BLaER1 (cell line): ENCODE data around the gene ANAPC15.
"Not testable (repeated sequence)": the region's sequence is repeated elsewhere in the genome, so short reads cannot be mapped to it uniquely, and the experiment has no call there.

Experiments
- H3K27ac ChIP-seq: shearing (Covaris generic); formaldehyde crosslinking; 2 replicates; pipeline ENCODE4 v1.8.1; 2022
- H3K27me3 ChIP-seq: shearing (Covaris generic); formaldehyde crosslinking; 2 replicates; pipeline ENCODE4 v1.8.1; 2022
- H3K36me3 ChIP-seq: shearing (Covaris generic); formaldehyde crosslinking; 2 replicates; pipeline ENCODE4 v1.8.1; 2022
- H3K4me1 ChIP-seq: shearing (Covaris generic); formaldehyde crosslinking; 2 replicates; pipeline ENCODE4 v1.8.1; 2022
- H3K4me2 ChIP-seq: shearing (Covaris generic); formaldehyde crosslinking; 2 replicates; pipeline ENCODE4 v1.8.1; 2022
- H3K4me3 ChIP-seq: shearing (Covaris generic); formaldehyde crosslinking; 2 replicates; pipeline ENCODE4 v1.8.1; 2022
- H3K9ac ChIP-seq: shearing (Covaris generic); formaldehyde crosslinking; 2 replicates; pipeline ENCODE4 v1.8.1; 2022
- H3K9me3 ChIP-seq: shearing (Covaris generic); formaldehyde crosslinking; 2 replicates; pipeline ENCODE4 v1.8.1; 2022
- H4K20me1 ChIP-seq: shearing (Covaris generic); formaldehyde crosslinking; 2 replicates; pipeline ENCODE4 v1.8.1; 2022
- Cebpa-rat ChIP-seq: shearing (Covaris generic); IDR thresholded peaks from 2 replicates; pipeline ENCODE4 v1.8.1; 2022

The ANAPC15 gene

DNA sequence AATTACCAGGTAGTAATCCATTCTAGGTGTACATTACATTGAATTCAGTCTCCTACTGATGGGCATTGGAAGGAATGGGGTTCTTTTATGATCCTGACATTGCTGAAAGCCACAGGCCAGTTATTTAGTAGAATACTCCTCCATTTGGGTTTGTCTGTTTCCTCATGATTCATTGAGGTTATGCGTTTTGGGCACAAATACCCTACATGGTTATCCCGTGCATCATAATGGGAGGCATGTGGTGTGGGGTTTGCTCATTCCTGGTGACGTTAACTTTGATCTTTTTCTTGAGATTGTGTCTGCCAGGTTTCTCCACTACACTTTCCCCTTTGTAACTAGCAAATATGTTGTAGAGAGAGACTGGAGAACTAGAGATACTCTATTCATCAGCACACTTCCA lies 28.6 kb upstream of the ANAPC15 start:
- Histone ChIP-seq H3K36me3 (no peaks in the 10 kb centered on the region), H3K4me3 (no peak overlapping the region), H3K4me1 (no peaks in the 10 kb centered on the region), H3K9me3 (no peaks in the 10 kb centered on the region), H3K27ac (no peak overlapping the region), H3K4me2 (no peak overlapping the region), H4K20me1 (no peaks in the 10 kb centered on the region), H3K9ac (no peak overlapping the region), H3K27me3 (no peaks in the 10 kb centered on the region)
- TF ChIP-seq Cebpa-rat: no peak

DNA sequence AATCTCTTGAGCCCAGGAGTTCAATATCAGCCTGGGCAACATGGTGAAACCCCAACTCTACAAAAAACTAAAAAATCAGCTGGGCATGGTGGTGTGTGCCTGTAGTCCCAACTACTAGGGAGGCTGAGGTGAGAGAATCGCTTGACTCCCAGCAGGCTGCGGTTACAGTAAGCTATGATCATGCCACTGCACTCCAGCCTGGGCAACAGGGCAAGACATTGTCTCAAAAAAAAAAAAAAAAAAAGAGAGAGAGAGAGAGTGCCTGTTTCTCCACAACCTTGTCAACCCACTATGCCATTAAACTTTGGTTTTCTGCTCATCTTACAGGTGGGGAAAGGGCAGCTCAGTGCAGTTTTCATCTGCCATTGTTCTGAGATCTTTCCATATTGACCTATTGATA lies 28.2 kb upstream of the ANAPC15 start:
- no peaks in the 10 kb centered on the region for H3K36me3 ChIP-seq
- no peaks in the 10 kb centered on the region for H3K27me3 ChIP-seq
- H3K9me3 ChIP-seq: no peaks in the 10 kb centered on the region
- TF ChIP-seq Cebpa-rat: no peak
- H3K4me1 ChIP-seq: no peaks in the 10 kb centered on the region
- H3K27ac ChIP-seq: no peak overlapping the region
- no peak overlapping the region for H3K9ac ChIP-seq
- no peak overlapping the region for H3K4me3 ChIP-seq
- no peak overlapping the region for H3K4me2 ChIP-seq
- no peaks in the 10 kb centered on the region for H4K20me1 ChIP-seq

DNA sequence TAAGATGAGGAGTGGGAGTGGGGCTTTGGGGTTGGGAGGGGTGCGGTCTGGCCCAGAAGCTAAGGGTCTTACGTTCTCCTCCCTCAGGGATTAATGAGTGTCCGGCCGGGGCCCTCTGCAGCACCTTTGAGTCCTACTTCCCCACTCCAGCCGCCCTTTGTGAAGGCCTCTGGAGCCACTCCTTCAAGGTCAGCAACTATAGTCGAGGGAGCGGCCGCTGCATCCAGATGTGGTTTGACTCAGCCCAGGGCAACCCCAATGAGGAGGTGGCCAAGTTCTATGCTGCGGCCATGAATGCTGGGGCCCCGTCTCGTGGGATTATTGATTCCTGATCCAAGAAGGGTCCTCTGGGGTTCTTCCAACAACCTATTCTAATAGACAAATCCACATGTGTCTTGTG lies 27.0 kb upstream of the ANAPC15 start:
- Histone ChIP-seq H4K20me1 (no peaks in the 10 kb centered on the region), H3K27ac (no peak overlapping the region), H3K4me2 (no peak overlapping the region), H3K27me3 (no peaks in the 10 kb centered on the region), H3K36me3 (no peaks in the 10 kb centered on the region), H3K4me3 (no peak overlapping the region), H3K9me3 (no peaks in the 10 kb centered on the region), H3K4me1 (no peaks in the 10 kb centered on the region), H3K9ac (no peak overlapping the region)
- TF ChIP-seq Cebpa-rat: no peak

DNA sequence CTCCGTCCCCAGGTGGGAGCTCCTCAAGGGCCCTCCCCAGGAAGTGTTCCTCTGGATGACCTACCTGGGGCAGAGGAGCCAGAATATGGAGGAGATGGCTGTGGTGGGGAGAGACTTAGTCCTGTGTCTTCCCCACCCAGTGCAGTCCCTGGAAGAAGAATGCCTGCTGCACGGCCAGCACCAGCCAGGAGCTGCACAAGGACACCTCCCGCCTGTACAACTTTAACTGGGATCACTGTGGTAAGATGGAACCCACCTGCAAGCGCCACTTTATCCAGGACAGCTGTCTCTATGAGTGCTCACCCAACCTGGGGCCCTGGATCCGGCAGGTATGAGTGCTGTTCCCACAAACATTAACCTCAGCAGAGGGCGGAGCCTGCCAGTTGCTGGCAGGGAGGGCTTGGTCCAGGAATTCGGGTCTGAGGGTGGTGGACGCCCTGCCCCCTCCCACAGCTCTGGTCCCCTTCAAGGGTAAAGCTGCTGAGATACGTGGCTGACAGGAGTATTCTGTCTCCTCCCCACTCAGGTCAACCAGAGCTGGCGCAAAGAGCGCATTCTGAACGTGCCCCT lies 26.4 kb upstream of the ANAPC15 start:
- Histone ChIP-seq H3K4me2 (no peak overlapping the region), H3K9ac (no peak overlapping the region)

DNA sequence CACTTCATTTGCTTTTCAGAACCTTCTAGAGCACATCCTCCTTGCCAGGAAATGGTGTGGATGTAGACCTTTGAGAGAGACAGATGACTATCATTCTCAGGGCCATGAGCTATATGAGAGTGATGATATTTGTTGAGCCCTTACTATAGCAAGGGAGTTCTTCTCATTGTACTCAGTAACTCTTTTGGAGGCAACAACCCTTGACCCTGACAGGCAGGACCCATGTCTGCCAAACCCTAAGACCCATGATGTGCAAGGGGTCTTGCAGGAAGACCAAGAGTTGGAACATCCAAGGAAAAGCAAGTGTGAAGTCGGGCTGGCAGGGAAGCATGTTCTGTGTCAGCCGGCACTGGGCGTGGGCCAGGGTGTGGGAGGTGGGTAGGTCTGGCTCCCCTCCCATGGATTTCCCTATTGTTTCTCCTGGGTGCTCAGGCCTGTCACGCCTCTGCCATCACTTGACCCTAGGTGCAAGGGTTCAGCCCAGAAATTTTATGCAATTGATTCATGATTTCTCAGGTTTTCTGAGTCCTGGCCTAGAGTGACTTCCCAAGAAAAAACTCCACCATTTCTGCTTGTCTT lies 24.3 kb upstream of the ANAPC15 start:
- no peaks in the 10 kb centered on the region for H3K9me3 ChIP-seq
- H3K27ac ChIP-seq: no peak overlapping the region
- no peak overlapping the region for H3K9ac ChIP-seq
- H3K4me3 ChIP-seq: no peak overlapping the region
- TF ChIP-seq Cebpa-rat: no peak
- no peaks in the 10 kb centered on the region for H3K27me3 ChIP-seq
- no peaks in the 10 kb centered on the region for H3K4me1 ChIP-seq
- no peak overlapping the region for H3K4me2 ChIP-seq
- H3K36me3 ChIP-seq: no peaks in the 10 kb centered on the region
- H4K20me1 ChIP-seq: no peaks in the 10 kb centered on the region

More for the DNA sequence above, 26.4 kb upstream of the ANAPC15 start:
- Histone ChIP-seq H3K36me3 (no peaks in the 10 kb centered on the region), H4K20me1 (no peaks in the 10 kb centered on the region), H3K4me3 (no peak overlapping the region), H3K9me3 (no peaks in the 10 kb centered on the region), H3K27ac (no peak overlapping the region), H3K4me1 (no peaks in the 10 kb centered on the region), H3K27me3 (no peaks in the 10 kb centered on the region)
- no peak for TF ChIP-seq Cebpa-rat

DNA sequence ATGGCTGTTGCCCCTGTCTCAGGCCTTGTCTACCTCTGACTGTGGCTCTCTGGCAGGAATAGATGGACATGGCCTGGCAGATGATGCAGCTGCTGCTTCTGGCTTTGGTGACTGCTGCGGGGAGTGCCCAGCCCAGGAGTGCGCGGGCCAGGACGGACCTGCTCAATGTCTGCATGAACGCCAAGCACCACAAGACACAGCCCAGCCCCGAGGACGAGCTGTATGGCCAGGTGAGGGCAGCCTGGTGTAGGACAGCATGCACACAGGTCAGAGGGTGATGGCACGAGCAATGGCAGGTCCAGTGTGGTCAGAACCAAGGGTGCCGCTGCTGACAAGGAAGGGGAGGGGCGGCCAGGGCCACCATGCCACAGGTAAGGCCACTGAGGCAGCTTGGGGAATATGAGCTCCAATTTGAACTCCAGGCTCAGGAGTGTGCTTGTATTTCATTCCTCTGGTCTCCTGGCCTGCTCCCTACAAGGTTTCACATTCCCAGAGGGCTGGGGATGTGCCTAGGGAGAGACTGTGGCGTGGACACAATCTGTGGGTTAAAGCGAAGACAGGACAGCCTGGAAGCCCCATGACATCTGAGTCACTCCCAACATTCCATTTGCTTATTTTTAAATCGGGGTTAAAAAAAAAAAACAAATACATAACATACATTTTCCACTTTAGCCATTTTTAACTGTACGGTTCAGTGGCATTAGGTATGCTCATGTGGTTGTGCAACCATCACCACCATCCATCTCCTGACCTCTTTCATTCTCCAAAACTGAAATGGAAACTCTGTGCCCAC lies 23.6 kb upstream of the ANAPC15 start:
- Histone ChIP-seq H3K4me1 (no peaks in the 10 kb centered on the region), H3K27me3 (no peaks in the 10 kb centered on the region), H3K36me3 (no peaks in the 10 kb centered on the region), H3K4me2 (no peak overlapping the region), H3K9ac (no peak overlapping the region), H3K27ac (no peak overlapping the region), H3K9me3 (0 out of 2 replicates have a peak, but pooled peaks cover under 1% of the 10 kb centered on the region), H3K4me3 (no peak overlapping the region), H4K20me1 (no peaks in the 10 kb centered on the region)
- TF ChIP-seq Cebpa-rat: no peak

DNA sequence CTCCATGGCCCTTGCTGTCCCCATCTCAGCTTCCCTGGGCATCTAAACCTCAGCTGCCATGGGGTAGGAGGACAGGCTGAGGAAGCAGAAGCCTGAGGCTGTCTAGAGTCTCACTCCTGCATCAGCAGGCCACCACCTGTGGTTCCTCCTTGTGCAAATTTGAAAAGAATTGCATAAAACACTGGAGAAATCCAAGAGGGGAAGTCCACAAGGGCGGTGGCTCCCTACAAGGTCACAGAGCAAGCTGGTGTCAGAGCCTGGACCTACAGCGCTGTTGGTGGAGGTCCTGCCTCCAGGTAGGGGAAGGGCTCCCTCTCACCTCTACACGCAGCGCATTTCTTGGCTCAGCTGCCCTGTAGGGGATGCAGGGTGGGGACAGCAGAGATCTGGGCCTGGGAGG lies 23.0 kb upstream of the ANAPC15 start, which contains the start of gene FOLR3:
Gene FOLR3, plus strand, starts transcription at position 253 of the 400 bp plus-strand sequence. CDS start 228 bp downstream, outside the sequence.
- not testable (repeated sequence) for H3K27ac ChIP-seq, H3K9ac ChIP-seq, H3K4me2 ChIP-seq, H3K4me3 ChIP-seq, H3K27me3 ChIP-seq, H3K9me3 ChIP-seq, H4K20me1 ChIP-seq, H3K4me1 ChIP-seq, H3K36me3 ChIP-seq

DNA sequence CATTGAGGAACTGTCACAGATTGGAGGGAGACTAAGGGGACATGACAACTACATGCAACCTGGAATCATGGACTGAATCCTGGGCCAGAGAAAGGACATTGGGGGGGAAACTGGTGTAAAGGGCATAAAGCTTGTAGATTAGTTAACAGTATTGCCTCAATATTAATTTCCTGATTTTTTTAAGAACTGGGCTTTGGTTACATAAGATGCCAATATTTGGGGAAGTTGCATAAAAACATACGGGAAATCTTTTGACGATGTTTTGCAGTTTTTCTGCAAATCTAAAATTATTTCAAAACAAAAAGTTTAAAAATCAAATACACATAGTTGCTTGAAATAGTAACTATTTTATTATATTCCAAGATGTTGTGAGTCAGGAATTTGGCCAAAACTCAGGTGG lies 20.2 kb upstream of the ANAPC15 start:
- H3K4me2 ChIP-seq: no peak overlapping the region

DNA sequence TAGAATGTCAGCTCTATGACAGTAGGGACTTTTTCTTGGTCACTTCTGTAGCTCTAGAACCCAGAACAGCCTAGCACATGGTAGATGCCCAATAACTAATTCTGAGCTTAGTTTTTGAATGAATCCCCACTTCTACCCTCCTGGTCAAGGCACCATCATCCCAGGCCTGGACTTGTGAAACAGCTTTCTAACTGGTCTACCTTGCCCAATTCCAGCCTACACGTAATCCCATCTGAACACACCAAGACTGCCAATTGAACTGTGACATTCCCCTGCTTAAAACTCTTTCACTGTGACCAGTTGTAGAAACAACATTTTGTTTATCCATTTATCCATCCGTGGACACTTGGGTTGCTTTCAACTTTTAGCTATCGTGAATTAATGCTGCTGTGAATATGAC lies 16.9 kb upstream of the ANAPC15 start:
- no peak overlapping the region for H3K4me2 ChIP-seq
- no peak overlapping the region for H3K4me3 ChIP-seq
- H3K36me3 ChIP-seq: no peaks in the 10 kb centered on the region
- no peak overlapping the region for H3K27ac ChIP-seq
- H3K9me3 ChIP-seq: peaks cover 64% of the 10 kb centered on the region
- no peaks in the 10 kb centered on the region for H3K4me1 ChIP-seq
- no peak for TF ChIP-seq Cebpa-rat
- H4K20me1 ChIP-seq: no peaks in the 10 kb centered on the region
- no peaks in the 10 kb centered on the region for H3K27me3 ChIP-seq
- H3K9ac ChIP-seq: no peak overlapping the region

More for the DNA sequence above, 20.2 kb upstream of the ANAPC15 start:
- no peak for TF ChIP-seq Cebpa-rat
- Histone ChIP-seq H3K9ac (no peak overlapping the region), H3K9me3 (peaks cover 33% of the 10 kb centered on the region), H4K20me1 (no peaks in the 10 kb centered on the region), H3K36me3 (no peaks in the 10 kb centered on the region), H3K27ac (no peak overlapping the region), H3K4me3 (no peak overlapping the region), H3K4me1 (no peaks in the 10 kb centered on the region), H3K27me3 (no peaks in the 10 kb centered on the region)

DNA sequence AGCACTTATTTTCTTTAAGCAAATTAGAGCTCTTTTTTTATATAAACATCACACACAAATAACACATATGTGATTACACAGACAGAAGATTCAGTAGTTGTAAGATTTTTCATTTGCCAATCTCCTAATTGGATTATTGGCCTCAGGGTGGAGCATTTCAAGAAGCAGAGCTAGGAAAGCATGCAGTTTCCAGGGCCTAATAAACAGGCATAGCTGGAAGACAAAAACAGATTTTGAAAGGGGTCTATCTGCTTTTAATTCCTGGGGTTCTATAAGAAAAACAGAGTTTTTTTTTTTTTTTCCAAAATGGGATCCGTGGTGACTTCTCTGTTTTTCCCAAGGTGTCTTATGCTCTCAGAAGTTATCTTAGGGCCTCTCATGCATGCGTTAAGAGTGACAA lies 15.4 kb upstream of the ANAPC15 start:
- Histone ChIP-seq H3K27me3 (no peaks in the 10 kb centered on the region), H3K4me2 (no peak overlapping the region), H3K27ac (no peak overlapping the region), H3K36me3 (no peaks in the 10 kb centered on the region), H3K4me3 (no peak overlapping the region), H3K9ac (no peak overlapping the region), H4K20me1 (no peaks in the 10 kb centered on the region), H3K4me1 (no peaks in the 10 kb centered on the region), H3K9me3 (peaks cover 74% of the 10 kb centered on the region)
- TF ChIP-seq Cebpa-rat: no peak
